Spleen (tissue), 7 donors: Measurements from ENCODE around the gene REV3L.
"Not testable (repeated sequence)": the region's sequence is repeated elsewhere in the genome, so short reads cannot be mapped to it uniquely, and the experiment has no call there.

Experiments used
- CTCF ChIP-seq, 11 experiments: fragments of 200-600 bp in 7 of 11; fragments of 450-650 bp in 4 of 11; sonication (generic) in 4 of 11; IDR thresholded peaks in 8 of 11; conservative IDR thresholded peaks in 3 of 11; 1 replicate in 7 of 11; 2 replicates in 4 of 11; pipeline versions ENCODE4 v1.4.0 to v1.8.0; 2016 to 2021; ENCODE audit warnings: antibody characterized with exemption in 11 of 11, inconsistent platforms in 4 of 11, mild to moderate bottlenecking in 1 of 11
- POLR2A ChIP-seq, 3 donors: fragments of 450-650 bp; IDR thresholded peaks; one replicate each; pipeline ENCODE4 v1.5.1; 2017; ENCODE audit warnings: antibody characterized with exemption in 3 of 3, mild to moderate bottlenecking in 1 of 3
- POLR2AphosphoS5 ChIP-seq, 3 donors: sonication (generic); formaldehyde crosslinking; IDR thresholded peaks; one replicate each; pipeline ENCODE4 v1.5.1; 2017; ENCODE audit warnings: antibody characterized with exemption in 3 of 3
- donor health status: DM: no; HTN: no; CAD: no; lungs with moderate emphysema.
- donor health status: DM: no; HTN: no; CAD: no.
- donor health status: DM: no; HTN: no; CAD: no.

- TF ChIP-seq CTCF (IDR thresholded peaks at IDR 0.05 in 8 of 11, conservative IDR thresholded peaks at IDR 0.05 in 3 of 11); POLR2A (IDR thresholded peaks at IDR 0.05); POLR2AphosphoS5 (IDR thresholded peaks at IDR 0.05): not testable (repeated sequence)
Observed at GRCh38 chr6:111290689-111291335, 192.2 kb downstream of the REV3L start.
